Transverse colon (tissue), 4 donors: ENCODE data around the gene SLIT3. TPM values are rescaled to one million over a fixed set of nuclear protein-coding genes. Genes with fewer than 3 reads are reported as not detected.

Source experiments
- DNase-seq: peaks from one replicate; pipeline ENCODE4 v3.0.0-alpha.2; 2019
- H3K27ac ChIP-seq, 4 donors: fragments of 200-600 bp; sonication (generic); 2 replicates each; pipeline ENCODE4 v1.5.1; 2016 to 2018; ENCODE audit warnings: inconsistent platforms in 4 of 4
- H3K27me3 ChIP-seq: fragments of 200-600 bp; sonication (generic); 2 replicates; pipeline ENCODE4 v1.5.1; 2017; ENCODE audit warnings: inconsistent platforms
- H3K36me3 ChIP-seq, 4 donors: fragments of 200-600 bp; sonication (generic); 2 replicates each; pipeline ENCODE4 v1.5.1; 2017 to 2019; ENCODE audit warnings: inconsistent platforms in 4 of 4
- H3K4me1 ChIP-seq, 4 donors: fragments of 200-600 bp; sonication (generic); 2 replicates each; pipeline ENCODE4 v1.5.1; 2017 to 2020; ENCODE audit warnings: inconsistent platforms in 4 of 4
- H3K4me3 ChIP-seq, 4 donors: fragments of 200-600 bp; sonication (generic); 1 replicate in 1 of 4; 2 replicates in 3 of 4; pipeline versions ENCODE4 v1.5.1 to v1.6.1; 2017 to 2019; ENCODE audit warnings: inconsistent platforms in 4 of 4
- H3K9me3 ChIP-seq, 2 donors: fragments of 200-600 bp; sonication (generic); 2 replicates each; pipeline ENCODE4 v1.5.1; 2017 to 2019; ENCODE audit warnings: inconsistent platforms in 2 of 2
- EP300 ChIP-seq: sonication (generic); formaldehyde crosslinking; IDR thresholded peaks from one replicate; pipeline ENCODE4 v1.6.1; 2017; ENCODE audit warnings: antibody characterized with exemption, low read depth
- POLR2A ChIP-seq: fragments of 450-650 bp; IDR thresholded peaks from one replicate; pipeline ENCODE4 v1.6.1; 2016; ENCODE audit warnings: antibody characterized with exemption, mild to moderate bottlenecking, moderate library complexity
- POLR2AphosphoS5 ChIP-seq, 3 donors: sonication (generic); formaldehyde crosslinking; IDR thresholded peaks; one replicate each; pipeline ENCODE4 v1.6.1; 2016; ENCODE audit warnings: antibody characterized with exemption in 3 of 3
- WGBS, 2 donors: methylation state at CpG; one replicate each; pipeline ENCODE4 v1.1.5; 2018; ENCODE audit warnings: low coverage in 1 of 2; 5-methylcytosine and 5-hydroxymethylcytosine counted together
- in situ Hi-C, 4 donors: fragments of 200-750 bp; cut with MboI; loops; one replicate each; pipeline versions ENCODE4 v1.15.0 to v1.15.1; 2017; ENCODE audit warnings: low sequenced_read_pairs in 3 of 4, low pct_ligation_motif_present in 1 of 4, low pct_unique_long_range_greater_than_20kb in 1 of 4
- intact Hi-C: fragments of 100-400 bp; cut with DNase I; formaldehyde crosslinking; loops from one replicate; pipeline ENCODE4 v1.15.1; 2023; ENCODE audit warnings: low total_unique reads
- total RNA-seq, 4 donors: library from RNA; depleted of rRNA; stranded (reverse); fragments of >200 nt; gene quantifications; one replicate each; pipeline ENCODE4 v1.1.0, GENCODE V29; 2016
- TF ChIP-seq, protein P1 (sequence below), 5 experiments: fragments of 200-600 bp in 3 of 5; fragments of 450-650 bp in 2 of 5; sonication (generic) in 3 of 5; IDR thresholded peaks; 1 replicate in 2 of 5; 2 replicates in 3 of 5; pipeline ENCODE4 v1.5.1; 2016 to 2017; ENCODE audit warnings: antibody characterized with exemption in 5 of 5, inconsistent platforms in 3 of 5, mild to moderate bottlenecking in 2 of 5, moderate library complexity in 1 of 5

SLIT3 gene
- total RNA-seq, 4 donors from 2014 or later, result 6.7 to 60.5 (median 9.6) TPM

DNA sequence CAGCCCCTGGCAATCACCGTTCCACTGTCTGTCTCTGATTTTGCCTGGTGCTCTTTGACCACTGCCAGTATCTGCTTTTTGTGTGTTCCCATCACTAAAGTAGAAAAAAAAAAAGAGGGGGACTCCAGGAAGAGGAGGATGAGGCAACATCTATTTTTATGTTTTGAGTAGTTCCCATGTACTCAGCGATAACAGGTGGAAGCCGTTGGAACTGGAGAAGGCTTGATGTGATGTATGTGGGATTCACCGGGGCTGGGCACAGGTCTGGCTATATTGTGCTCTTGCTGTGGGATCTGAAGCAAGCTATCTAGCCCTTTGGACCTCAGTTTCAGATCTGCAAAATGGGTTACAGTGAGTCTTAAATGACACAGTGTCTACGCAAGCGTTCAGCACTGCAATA lies 104.9 kb downstream of the SLIT3 start:
- H3K27me3 ChIP-seq, result no peaks in the 10 kb centered on the region
- WGBS, 2 donors, result 94 to 100% methylated on average over 2 to 6 of the region's 6 CpGs
- H3K9me3 ChIP-seq, result no peaks in the 10 kb centered on the region
- intact Hi-C loops (no loop called here), in situ Hi-C loops (no loop called here)
- no peak overlapping the region for H3K4me3 ChIP-seq
- no peak overlapping the region for H3K27ac ChIP-seq
- H3K4me1 ChIP-seq, result no peaks in the 10 kb centered on the region
- TF ChIP-seq POLR2AphosphoS5 (IDR thresholded peaks at IDR 0.05) (no peak), POLR2A (no peak), EP300 (no peak)
- TF ChIP-seq, protein P1, sequence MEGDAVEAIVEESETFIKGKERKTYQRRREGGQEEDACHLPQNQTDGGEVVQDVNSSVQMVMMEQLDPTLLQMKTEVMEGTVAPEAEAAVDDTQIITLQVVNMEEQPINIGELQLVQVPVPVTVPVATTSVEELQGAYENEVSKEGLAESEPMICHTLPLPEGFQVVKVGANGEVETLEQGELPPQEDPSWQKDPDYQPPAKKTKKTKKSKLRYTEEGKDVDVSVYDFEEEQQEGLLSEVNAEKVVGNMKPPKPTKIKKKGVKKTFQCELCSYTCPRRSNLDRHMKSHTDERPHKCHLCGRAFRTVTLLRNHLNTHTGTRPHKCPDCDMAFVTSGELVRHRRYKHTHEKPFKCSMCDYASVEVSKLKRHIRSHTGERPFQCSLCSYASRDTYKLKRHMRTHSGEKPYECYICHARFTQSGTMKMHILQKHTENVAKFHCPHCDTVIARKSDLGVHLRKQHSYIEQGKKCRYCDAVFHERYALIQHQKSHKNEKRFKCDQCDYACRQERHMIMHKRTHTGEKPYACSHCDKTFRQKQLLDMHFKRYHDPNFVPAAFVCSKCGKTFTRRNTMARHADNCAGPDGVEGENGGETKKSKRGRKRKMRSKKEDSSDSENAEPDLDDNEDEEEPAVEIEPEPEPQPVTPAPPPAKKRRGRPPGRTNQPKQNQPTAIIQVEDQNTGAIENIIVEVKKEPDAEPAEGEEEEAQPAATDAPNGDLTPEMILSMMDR (IDR thresholded peaks at IDR 0.05), result no peak
- DNase-seq, result no peak
- H3K36me3 ChIP-seq, result no peaks in the 10 kb centered on the region

DNA sequence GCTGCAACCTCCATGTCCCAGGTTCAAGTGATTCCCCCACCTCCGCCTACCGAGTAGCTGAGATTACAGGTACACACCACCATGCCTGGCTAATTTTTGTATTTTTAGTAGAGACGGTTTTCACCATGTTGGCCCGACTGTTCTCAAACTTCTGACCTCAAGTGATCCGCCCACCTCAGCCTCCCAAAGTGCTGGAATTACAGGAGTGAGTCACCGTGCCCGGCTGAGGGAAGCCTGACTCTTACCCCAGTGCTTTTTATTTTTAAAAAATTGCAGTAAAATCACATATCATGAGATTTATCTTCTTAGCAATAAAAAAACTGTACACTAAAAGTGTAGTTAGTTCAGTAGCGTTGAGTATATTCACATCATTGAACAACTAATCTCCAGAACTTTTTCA lies 105.3 kb downstream of the SLIT3 start:
- H3K4me3 ChIP-seq, result no peak overlapping the region
- in situ Hi-C loops, result no loop called here
- H3K27ac ChIP-seq, result no peak overlapping the region
- H3K4me1 ChIP-seq, result no peaks in the 10 kb centered on the region
- intact Hi-C loops, result no loop called here
- WGBS, 2 donors, result 58 to 81% methylated on average over 3 to 8 of the region's 8 CpGs
- DNase-seq, result no peak
- H3K27me3 ChIP-seq, result no peaks in the 10 kb centered on the region
- H3K9me3 ChIP-seq, result no peaks in the 10 kb centered on the region
- no peak for TF ChIP-seq POLR2A
- no peak for TF ChIP-seq EP300
- no peak for TF ChIP-seq POLR2AphosphoS5 (IDR thresholded peaks at IDR 0.05)
- TF ChIP-seq, protein P1 (IDR thresholded peaks at IDR 0.05), result no peak
- no peaks in the 10 kb centered on the region for H3K36me3 ChIP-seq

DNA sequence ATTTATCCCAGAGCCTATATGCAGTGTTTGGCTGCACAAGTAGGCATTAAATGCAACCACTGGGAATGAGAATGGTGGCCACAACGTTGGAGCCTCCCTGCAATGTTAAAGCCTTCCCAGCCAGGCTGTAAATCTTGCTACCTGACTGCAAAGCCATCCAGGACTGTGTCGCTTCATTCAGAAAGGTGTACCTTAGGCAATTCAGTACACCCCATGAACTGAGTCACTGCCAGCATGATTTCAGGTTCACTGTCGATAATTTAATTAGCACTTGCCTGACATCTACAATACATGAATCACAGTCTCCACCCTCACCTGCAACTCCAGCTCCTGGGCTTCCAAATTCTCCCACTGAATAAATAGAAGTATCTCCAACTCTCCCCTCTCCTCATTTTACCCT lies 108.4 kb downstream of the SLIT3 start:
- Histone ChIP-seq H3K36me3 (no peaks in the 10 kb centered on the region), H3K27me3 (no peaks in the 10 kb centered on the region), H3K4me1 (no peaks in the 10 kb centered on the region), H3K9me3 (no peaks in the 10 kb centered on the region), H3K27ac (no peak overlapping the region), H3K4me3 (no peak overlapping the region)
- 55% methylated on average over 3 of the region's 3 CpGs; no CpG with 5 or more reads in 1 of the 2 donors for WGBS, 2 donors
- no peak for DNase-seq
- intact Hi-C loops, result no loop called here
- TF ChIP-seq, protein P1 (IDR thresholded peaks at IDR 0.05), result no peak
- no peak for TF ChIP-seq EP300
- no peak for TF ChIP-seq POLR2AphosphoS5 (IDR thresholded peaks at IDR 0.05)
- no peak for TF ChIP-seq POLR2A
- in situ Hi-C loops, result no loop called here

DNA sequence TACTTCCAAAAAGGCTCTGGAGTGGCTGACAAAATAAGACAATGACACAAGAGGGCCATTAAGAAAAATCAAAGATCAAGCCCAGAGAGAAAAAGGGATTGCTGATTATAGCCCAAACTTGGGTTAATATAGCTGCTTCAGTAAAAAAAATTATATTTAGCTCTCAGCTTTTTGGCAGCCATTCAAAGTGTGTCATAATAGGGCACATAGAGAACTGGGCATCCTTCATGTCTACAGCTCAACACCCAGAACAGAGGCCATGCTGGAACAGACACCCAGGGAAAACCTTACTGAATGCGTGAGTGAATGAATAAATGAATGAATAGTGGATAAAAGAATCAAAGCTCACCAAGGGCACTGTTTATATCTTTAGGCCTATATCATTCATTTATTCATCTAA lies 110.1 kb downstream of the SLIT3 start:
- 90 to 100% methylated on average over 1 of the region's 1 CpG for WGBS, 2 donors
- no peak for DNase-seq
- intact Hi-C loops, result no loop called here
- no peaks in the 10 kb centered on the region for H3K27me3 ChIP-seq
- no peaks in the 10 kb centered on the region for H3K4me1 ChIP-seq
- no peak overlapping the region for H3K4me3 ChIP-seq
- no peak overlapping the region for H3K27ac ChIP-seq
- H3K9me3 ChIP-seq, result no peaks in the 10 kb centered on the region
- in situ Hi-C loops, result no loop called here
- TF ChIP-seq POLR2AphosphoS5 (IDR thresholded peaks at IDR 0.05) (no peak), EP300 (no peak), POLR2A (no peak)
- TF ChIP-seq, protein P1 (IDR thresholded peaks at IDR 0.05), result no peak
- H3K36me3 ChIP-seq, result no peaks in the 10 kb centered on the region
